Retinal pigment epithelial cell (primary cell): ENCODE results near the gene SPOP.

Experiments
- DNase-seq: peaks from one replicate; pipeline ENCODE4 v3.0.0-alpha.2; 2010; ENCODE audit warnings: low read depth
- H3K4me3 ChIP-seq: 2 replicates; pipeline ENCODE4 v1.5.1; 2011; ENCODE audit warnings: mild to moderate bottlenecking, low read length, control low read depth, moderate library complexity
- TF ChIP-seq, protein P1 (sequence below): conservative IDR thresholded peaks from 2 replicates; pipeline ENCODE4 v1.5.1; 2011; ENCODE audit warnings: low read depth, low read length, control low read depth, inconsistent platforms

SPOP gene

DNA sequence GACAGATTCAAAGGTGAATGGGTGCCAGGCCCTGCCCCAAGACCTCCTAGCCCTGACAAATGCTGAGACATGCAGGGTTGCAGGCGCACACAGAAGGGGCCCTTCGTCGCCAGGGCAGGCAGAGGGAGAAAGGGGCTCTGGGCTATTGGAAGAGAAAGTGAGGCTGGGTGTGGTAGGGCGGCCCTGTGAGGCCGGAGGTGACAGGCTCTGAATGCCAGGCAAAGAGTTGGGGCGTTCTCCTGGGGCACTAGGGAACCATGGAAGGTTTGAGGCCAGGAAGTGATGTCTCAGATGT is 128.6 kb downstream of the SPOP start:
- TF ChIP-seq, protein P1, sequence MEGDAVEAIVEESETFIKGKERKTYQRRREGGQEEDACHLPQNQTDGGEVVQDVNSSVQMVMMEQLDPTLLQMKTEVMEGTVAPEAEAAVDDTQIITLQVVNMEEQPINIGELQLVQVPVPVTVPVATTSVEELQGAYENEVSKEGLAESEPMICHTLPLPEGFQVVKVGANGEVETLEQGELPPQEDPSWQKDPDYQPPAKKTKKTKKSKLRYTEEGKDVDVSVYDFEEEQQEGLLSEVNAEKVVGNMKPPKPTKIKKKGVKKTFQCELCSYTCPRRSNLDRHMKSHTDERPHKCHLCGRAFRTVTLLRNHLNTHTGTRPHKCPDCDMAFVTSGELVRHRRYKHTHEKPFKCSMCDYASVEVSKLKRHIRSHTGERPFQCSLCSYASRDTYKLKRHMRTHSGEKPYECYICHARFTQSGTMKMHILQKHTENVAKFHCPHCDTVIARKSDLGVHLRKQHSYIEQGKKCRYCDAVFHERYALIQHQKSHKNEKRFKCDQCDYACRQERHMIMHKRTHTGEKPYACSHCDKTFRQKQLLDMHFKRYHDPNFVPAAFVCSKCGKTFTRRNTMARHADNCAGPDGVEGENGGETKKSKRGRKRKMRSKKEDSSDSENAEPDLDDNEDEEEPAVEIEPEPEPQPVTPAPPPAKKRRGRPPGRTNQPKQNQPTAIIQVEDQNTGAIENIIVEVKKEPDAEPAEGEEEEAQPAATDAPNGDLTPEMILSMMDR: no peak
- H3K4me3 ChIP-seq: no peak overlapping the region
- no peak for DNase-seq
